ENCODE measurements around the gene E4F1.

DNA sequence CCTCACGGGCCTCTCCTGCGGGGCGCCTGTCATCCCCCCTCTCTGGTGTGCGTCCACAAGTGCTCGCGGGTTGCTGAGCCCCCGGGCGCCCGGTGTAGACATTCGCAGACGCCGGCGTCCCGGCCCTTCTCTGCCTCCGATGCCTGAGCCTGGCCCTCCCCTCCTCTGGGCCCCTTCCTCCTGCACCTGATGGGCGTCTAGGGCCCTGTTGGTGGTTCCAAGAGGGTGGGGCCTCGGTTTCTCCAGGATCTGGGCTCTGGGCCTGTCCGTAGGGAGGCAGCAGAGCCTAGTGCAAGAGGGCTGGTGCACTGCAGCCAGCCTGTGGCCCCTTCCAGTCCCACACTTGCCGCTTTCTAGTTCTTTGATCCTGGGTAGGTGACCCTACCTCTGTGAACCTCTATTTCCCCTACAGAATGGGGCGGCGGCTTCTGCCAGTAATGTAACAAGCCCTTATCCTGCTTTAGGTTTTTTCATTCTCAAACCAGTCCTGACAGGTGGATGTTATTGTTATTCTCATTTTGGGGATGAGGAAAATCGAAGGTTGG is 623 bp downstream of the E4F1 start:
- TF ChIP-seq, protein P1, sequence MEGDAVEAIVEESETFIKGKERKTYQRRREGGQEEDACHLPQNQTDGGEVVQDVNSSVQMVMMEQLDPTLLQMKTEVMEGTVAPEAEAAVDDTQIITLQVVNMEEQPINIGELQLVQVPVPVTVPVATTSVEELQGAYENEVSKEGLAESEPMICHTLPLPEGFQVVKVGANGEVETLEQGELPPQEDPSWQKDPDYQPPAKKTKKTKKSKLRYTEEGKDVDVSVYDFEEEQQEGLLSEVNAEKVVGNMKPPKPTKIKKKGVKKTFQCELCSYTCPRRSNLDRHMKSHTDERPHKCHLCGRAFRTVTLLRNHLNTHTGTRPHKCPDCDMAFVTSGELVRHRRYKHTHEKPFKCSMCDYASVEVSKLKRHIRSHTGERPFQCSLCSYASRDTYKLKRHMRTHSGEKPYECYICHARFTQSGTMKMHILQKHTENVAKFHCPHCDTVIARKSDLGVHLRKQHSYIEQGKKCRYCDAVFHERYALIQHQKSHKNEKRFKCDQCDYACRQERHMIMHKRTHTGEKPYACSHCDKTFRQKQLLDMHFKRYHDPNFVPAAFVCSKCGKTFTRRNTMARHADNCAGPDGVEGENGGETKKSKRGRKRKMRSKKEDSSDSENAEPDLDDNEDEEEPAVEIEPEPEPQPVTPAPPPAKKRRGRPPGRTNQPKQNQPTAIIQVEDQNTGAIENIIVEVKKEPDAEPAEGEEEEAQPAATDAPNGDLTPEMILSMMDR (IDR thresholded peaks at IDR 0.05; ENCODE audit: low read depth, low read length) = no peak
- TF ChIP-seq POLR2A (IDR thresholded peaks at IDR 0.05; ENCODE audit: extremely low read depth, insufficient read length) (no peak), MYC (IDR thresholded peaks at IDR 0.05; ENCODE audit: low read depth, low read length) (0 out of 2 replicates have a peak, but pooled peaks have one; percentile 7)
- TF ChIP-seq, protein P2, sequence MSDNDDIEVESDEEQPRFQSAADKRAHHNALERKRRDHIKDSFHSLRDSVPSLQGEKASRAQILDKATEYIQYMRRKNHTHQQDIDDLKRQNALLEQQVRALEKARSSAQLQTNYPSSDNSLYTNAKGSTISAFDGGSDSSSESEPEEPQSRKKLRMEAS (IDR thresholded peaks at IDR 0.05; ENCODE audit: low read depth, low read length) = no peak

Data from NB4 (cell line).